AG09319 (cell line): Measurements from ENCODE around the gene EIF2B5.
A peak's percentile ranks its signal among the peaks of the same experiment; 100 is the strongest.
"Not testable (repeated sequence)": the region's sequence is repeated elsewhere in the genome, so short reads cannot be mapped to it uniquely, and the experiment has no call there.

Experiments
- DNase-seq: peaks from one replicate; pipeline ENCODE4 v3.0.0-alpha.2; 2010; ENCODE audit warnings: low read depth; ENCODE audit errors: extremely low read depth
- TF ChIP-seq, protein P1 (sequence below): IDR thresholded peaks from 2 replicates; pipeline ENCODE4 v1.5.1; 2011; ENCODE audit warnings: low read depth, mild to moderate bottlenecking, inconsistent platforms, low read length, moderate library complexity

The EIF2B5 gene

DNA sequence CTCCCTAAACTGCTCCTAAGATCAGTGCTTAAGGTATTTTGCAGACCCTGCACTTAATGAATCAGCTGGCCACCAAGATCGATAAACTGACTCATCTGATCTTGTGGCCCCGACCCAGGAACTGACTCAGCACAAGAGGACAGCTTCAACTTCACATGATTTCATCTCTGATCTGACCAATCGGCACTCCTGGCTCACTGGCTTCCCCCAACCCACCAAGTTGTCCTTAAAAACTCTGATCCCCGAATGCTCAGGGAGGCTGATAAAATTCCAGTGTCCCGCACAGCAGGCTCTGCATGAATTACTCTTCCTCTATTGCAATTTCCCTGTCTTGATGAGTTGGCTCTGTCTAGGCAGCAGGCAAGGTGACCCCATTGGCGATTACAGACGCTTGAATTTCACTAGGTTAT lies 24.8 kb upstream of the EIF2B5 start:
- TF ChIP-seq, protein P1, sequence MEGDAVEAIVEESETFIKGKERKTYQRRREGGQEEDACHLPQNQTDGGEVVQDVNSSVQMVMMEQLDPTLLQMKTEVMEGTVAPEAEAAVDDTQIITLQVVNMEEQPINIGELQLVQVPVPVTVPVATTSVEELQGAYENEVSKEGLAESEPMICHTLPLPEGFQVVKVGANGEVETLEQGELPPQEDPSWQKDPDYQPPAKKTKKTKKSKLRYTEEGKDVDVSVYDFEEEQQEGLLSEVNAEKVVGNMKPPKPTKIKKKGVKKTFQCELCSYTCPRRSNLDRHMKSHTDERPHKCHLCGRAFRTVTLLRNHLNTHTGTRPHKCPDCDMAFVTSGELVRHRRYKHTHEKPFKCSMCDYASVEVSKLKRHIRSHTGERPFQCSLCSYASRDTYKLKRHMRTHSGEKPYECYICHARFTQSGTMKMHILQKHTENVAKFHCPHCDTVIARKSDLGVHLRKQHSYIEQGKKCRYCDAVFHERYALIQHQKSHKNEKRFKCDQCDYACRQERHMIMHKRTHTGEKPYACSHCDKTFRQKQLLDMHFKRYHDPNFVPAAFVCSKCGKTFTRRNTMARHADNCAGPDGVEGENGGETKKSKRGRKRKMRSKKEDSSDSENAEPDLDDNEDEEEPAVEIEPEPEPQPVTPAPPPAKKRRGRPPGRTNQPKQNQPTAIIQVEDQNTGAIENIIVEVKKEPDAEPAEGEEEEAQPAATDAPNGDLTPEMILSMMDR: no peak
- no peak for DNase-seq

DNA sequence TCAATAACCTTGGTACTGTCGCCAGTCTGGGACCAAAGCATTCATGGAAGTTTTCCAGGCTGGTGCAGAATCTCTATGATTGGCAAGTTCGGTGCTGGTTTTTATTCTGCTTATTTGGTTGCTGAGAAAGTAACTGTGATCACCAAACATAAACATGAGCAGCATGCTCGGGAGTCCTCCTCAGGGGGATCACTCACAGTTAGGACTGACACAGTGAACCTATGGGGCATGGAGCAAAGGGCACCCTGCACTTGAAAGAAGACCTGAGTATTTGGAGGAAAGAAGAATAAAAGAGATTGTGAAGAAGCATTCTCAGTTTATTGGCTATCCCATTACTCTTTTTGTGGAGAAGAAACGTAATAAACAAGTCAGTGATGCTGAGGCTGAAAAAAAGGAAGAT lies 19.1 kb upstream of the EIF2B5 start:
- TF ChIP-seq, protein P1: no peak

DNA sequence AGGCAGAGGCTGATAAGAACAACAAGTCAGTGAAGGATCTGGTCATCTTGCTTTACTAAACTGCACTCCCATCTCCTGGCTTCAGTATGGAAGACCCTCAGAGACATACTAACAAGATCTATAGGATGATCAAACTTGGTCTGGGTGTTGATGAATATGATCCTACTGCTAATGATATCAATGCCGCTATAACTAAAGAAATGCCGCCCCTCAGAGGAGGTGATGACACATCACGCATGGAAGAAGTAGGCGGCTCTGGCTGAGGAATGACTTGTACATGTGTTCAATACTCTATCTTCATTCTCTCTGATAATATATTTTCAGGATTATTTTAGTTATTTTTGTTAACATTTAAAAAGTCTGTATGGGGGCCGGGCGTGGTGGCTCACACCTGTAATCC lies 17.5 kb upstream of the EIF2B5 start:
- no peak for DNase-seq
- TF ChIP-seq, protein P1: no peak

More for the DNA sequence above, 19.1 kb upstream of the EIF2B5 start:
- DNase-seq: no peak

DNA sequence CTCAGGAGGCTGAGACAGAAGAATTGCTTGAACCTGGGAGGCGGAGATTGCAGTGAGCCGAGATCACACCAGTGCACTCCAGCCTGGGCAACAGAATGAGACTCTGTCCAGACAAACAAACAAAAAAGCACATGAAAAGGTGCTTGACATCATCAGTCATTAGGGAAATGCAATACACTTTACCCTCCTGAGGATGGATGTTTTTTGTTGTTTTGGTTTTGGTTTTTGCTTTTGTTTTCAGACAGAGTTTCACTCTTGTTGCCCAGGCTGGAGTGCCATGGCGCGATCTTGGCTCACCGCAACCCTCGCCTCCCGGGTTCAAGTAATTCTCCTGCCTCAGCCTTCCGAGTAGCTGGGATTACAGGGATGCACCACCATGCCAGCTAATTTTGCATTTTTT lies 14.1 kb upstream of the EIF2B5 start:
- not testable (repeated sequence) for DNase-seq

DNA sequence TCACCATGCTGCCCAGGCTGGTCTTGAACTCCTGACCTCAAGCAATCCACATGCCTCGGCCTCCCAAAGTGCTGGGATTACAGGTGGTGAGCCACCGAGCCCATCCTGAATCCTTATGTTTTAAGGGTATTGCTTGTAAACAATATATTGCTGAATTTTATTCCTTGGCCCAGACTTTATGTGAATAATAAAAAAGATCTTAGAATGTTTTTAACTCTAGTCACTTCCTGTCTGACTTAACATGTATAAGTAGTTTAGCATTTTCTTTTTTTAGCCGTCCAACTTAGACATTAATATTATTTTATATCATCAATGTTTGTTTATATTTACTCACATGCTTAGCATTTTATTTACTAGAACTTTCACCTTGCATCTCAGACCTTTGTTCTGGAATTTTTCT lies 9.2 kb upstream of the EIF2B5 start:
- TF ChIP-seq, protein P1: no peak
- DNase-seq: no peak

DNA sequence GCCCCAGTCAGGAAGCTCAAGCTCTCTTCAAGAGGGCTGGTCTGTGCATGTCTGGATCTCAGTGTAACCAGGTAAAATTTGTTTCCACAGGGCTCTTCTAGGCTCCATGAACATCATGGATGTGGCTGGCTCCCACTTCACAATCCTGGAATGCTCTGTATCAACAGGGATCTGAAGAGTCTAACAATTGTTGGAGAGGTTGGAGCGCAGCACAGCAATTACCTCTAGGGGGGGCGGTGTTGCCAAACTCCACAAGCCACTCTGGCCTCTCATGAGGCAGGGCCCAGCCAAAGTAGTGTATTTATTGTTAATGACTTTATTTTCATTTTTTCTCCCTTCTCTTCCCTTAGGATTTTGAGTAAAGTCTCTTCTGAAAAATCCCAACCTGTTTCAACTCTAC lies 6.1 kb upstream of the EIF2B5 start:
- DNase-seq: no peak
- TF ChIP-seq, protein P1: peak; percentile 46

DNA sequence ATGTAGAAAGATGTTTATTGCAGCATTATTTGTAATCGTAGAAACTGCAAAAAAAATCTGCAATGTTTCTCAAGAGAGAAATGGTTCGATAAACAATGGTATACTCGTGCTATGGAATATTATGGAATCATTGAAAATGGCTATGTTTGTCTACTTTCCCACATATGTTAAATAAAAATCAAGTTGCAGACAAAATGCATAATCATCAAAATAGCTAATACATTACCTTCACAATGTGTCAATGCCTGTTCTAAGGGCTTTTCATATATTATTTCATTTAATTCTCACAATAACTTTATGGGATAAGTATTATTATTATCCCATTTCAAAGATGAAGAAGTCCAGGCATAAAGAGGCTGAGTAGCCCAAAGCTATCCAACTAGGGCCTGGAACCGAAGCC lies 2.2 kb upstream of the EIF2B5 start:
- TF ChIP-seq, protein P1: no peak
- no peak for DNase-seq
